NT2/D1 (cell line): Measurements from ENCODE around the gene TMEM63A.

Source experiments
- SUZ12 ChIP-seq: IDR thresholded peaks from 2 replicates; pipeline ENCODE4 v1.6.1; 2011; ENCODE audit not compliant: insufficient read length, insufficient read depth; ENCODE audit errors: extremely low read depth
- YY1 ChIP-seq: IDR thresholded peaks from 2 replicates; pipeline ENCODE4 v1.6.1; 2011; ENCODE audit not compliant: insufficient read length, insufficient read depth
- ZNF274 ChIP-seq: IDR thresholded peaks from 2 replicates; pipeline ENCODE4 v1.6.1; 2011; ENCODE audit warnings: mild to moderate bottlenecking, low read depth, low read length

GRCh38 chr1:225842788-225843425 lies 39.3 kb downstream of the TMEM63A start:
- TF ChIP-seq ZNF274 = no peak
- TF ChIP-seq SUZ12 = no peak
- TF ChIP-seq YY1 = no peak
